Muscle layer of colon (tissue), 2 donors: ENCODE measurements around the gene F12.

Experiments used
- H3K27ac ChIP-seq: one replicate; pipeline ENCODE4 v1.7.0; 2013; ENCODE audit warnings: low read depth, mild to moderate bottlenecking, low read length, moderate library complexity
- H3K27me3 ChIP-seq, 2 donors: one replicate each; pipeline ENCODE4 v1.7.0; 2013; ENCODE audit warnings: low read length in 2 of 2, mild to moderate bottlenecking in 2 of 2; ENCODE audit not compliant: insufficient read depth in 2 of 2, control insufficient read depth in 1 of 2
- H3K36me3 ChIP-seq: one replicate; pipeline ENCODE4 v1.7.0; 2013; ENCODE audit warnings: mild to moderate bottlenecking, low read length; ENCODE audit not compliant: insufficient read depth
- H3K4me1 ChIP-seq: one replicate; pipeline ENCODE4 v1.7.0; 2013; ENCODE audit warnings: mild to moderate bottlenecking, low read length; ENCODE audit not compliant: insufficient read depth
- H3K4me3 ChIP-seq, 2 donors: one replicate each; pipeline ENCODE4 v1.7.0; 2013; ENCODE audit warnings: low read length in 2 of 2, low read depth in 1 of 2, mild to moderate bottlenecking in 1 of 2, moderate library complexity in 1 of 2
- H3K9ac ChIP-seq: one replicate; pipeline ENCODE4 v1.7.0; 2013; ENCODE audit warnings: low read length
- H3K9me3 ChIP-seq: one replicate; pipeline ENCODE4 v1.7.0; 2013; ENCODE audit warnings: mild to moderate bottlenecking, low read length
- donor health status: abdominal sarcoma.
- donor health status: Adenocarcinoma of cecum.

F12 gene

DNA sequence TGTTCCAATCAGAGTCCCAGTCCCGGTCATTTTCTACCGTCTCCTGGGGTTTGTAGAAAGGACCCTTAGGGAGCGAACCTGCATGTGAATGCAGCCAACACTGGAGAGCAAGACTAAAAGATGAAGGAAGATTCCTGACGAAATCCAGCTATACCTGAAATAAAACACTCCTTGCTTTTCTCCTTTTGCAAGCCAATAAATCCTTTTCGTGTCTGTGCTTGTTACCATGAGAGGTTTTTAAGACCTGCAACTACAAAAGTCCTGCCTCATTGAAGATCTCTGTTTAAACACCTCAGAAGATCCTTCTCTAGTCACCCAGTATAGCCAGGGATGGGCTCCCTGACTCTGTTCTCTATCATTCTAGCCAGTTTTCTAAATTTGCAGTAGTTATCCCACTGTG is 35.2 kb downstream of the F12 start:
- H3K36me3 ChIP-seq: no peaks in the 10 kb centered on the region

DNA sequence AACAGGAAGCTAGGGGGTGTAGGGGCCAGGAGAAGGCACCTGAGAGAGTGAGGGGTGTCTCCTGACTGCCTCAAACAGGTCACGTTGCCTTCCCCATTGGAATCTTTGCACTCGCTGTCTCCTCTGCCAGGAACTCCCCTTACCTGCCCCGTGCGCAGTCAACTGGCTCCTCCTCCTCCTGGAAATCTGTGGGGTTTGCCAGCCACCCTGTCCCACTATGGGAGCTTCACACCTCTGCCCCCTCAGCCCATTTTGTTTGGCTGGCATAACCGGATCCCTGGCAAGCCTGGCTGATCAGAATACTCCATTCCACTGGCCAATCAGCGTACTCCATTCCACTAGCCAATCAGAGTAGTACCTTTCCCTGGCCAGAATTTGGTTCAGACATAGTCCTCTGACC is 35.6 kb downstream of the F12 start:
- Histone ChIP-seq H3K27ac (no peak overlapping the region), H3K4me3 (no peak overlapping the region), H3K27me3 (no peaks in the 10 kb centered on the region)

More for the DNA sequence above, 35.2 kb downstream of the F12 start:
- no peaks in the 10 kb centered on the region for H3K9me3 ChIP-seq
- peaks cover 6% of the 10 kb centered on the region for H3K4me1 ChIP-seq
- no peak overlapping the region for H3K4me3 ChIP-seq
- H3K9ac ChIP-seq: no peak overlapping the region
- no peaks in the 10 kb centered on the region for H3K27me3 ChIP-seq
- H3K27ac ChIP-seq: no peak overlapping the region

DNA sequence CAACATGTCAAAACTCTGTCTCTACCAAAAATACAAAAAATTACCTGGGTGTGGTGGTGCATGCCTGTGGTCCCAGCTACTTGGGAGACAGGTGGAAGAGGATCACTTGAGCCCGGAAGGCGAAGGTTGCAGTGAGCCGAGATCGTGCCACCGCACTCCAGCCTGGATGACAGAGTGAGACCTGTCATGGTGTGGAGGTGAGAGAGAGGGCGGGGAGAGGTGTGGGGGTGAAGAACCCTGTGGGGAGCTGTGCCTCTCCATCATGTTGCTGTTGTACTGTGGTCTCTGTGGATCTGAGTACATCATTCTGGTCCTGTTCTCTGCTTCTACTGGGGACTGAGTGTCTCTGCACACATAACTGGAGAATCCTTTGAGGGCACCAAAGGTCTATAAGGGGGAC is 36.5 kb downstream of the F12 start:
- Histone ChIP-seq H3K27ac (no peak overlapping the region), H3K4me1 (peaks cover 6% of the 10 kb centered on the region), H3K4me3 (no peak overlapping the region), H3K9ac (no peak overlapping the region), H3K27me3 (no peaks in the 10 kb centered on the region), H3K9me3 (no peaks in the 10 kb centered on the region), H3K36me3 (no peaks in the 10 kb centered on the region)

More for the DNA sequence above, 35.6 kb downstream of the F12 start:
- Histone ChIP-seq H3K36me3 (no peaks in the 10 kb centered on the region), H3K4me1 (peaks cover 6% of the 10 kb centered on the region), H3K9ac (no peak overlapping the region), H3K9me3 (no peaks in the 10 kb centered on the region)

DNA sequence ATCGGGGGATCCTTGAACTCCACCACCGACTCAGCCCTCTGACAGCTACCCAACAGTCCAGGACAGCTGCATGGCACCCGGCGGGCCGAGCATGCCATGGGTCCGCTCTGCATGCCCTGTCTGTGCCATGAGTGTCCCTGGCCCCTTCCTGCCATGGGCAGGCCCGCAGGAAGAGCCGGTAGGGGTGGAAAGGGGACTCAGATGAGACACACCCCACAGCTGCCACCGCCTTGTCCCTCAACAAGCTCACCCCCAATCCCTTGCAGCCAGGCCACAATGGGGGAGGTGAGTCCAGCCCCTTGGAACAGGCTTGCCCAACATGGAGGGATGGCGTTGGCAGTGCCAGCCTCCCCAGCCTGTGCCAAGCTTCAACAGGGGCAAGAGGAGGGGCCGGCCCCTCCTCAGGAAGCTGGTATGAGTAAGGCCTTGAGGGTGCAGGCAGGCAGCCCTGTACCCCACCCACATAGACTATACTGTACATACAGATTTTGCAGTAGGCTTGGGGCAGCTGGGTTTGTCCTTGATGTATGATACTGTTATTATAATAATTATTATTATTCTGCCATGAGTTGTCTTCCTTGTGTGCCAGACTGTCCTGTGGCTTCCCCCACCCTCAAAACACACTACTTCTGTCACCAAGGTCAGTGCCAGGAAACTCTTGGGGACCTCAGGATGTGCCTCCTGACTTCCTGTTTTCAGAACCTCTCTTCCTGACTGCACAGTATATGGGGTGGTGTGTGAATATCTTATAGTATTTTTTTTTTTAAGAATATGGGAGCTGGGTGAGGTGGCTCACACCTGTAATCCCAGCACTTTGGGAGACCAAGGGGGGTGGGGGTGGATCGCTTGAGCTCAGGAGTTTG is 37.1 kb downstream of the F12 start:
- Histone ChIP-seq H3K27ac (no peak overlapping the region), H3K9ac (no peak overlapping the region), H3K4me3 (no peak overlapping the region), H3K9me3 (no peaks in the 10 kb centered on the region), H3K27me3 (no peaks in the 10 kb centered on the region), H3K36me3 (no peaks in the 10 kb centered on the region), H3K4me1 (peaks cover 13% of the 10 kb centered on the region)

DNA sequence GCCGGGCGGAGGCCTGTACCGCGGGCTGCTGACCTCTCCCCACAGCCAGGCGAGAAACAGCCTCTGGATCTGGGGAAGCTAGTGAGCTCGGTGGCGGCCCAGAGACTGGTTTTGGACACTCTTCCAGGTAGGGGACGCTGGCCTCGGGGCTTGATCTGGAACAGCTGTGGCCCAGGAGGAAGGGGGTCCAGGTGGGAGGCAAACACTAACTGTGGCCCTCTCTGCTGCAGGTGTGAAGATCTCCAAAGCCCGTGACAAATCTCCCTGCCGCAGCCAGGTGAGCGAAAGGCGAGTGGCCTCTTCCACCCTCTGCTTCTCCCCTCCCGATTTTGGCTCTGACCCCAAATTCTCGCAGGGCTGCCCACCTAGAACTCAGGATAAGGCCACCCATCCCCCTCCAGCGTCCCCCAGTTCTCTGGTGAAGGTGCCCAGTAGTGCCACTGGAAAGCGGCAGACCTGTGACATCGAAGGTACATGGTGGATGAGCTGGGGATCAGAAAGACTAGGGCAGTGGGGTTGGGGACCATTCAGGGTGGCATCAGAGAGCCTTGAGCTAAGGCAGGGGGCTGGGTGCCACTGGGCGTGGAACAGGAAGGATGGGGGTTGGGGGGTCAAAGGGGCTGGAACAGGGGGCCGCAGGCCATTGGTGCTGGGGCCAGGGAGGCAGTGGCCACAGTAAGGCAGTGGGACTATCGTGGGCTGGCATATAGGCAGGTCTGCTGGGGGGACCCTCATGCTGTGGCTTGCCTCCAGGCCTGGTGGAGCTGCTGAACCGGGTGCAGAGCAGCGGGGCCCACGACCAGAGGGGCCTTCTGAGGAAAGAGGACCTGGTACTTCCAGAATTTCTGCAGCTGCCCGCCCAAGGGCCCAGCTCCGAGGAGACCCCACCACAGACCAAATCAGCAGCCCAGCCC is 38.0 kb downstream of the F12 start:
- Histone ChIP-seq H3K9ac (no peak overlapping the region), H3K4me1 (peaks cover 16% of the 10 kb centered on the region), H3K4me3 (peak overlapping the region; percentile 11 to 43), H3K9me3 (no peaks in the 10 kb centered on the region), H3K27me3 (no peaks in the 10 kb centered on the region), H3K36me3 (no peaks in the 10 kb centered on the region), H3K27ac (no peak overlapping the region)

DNA sequence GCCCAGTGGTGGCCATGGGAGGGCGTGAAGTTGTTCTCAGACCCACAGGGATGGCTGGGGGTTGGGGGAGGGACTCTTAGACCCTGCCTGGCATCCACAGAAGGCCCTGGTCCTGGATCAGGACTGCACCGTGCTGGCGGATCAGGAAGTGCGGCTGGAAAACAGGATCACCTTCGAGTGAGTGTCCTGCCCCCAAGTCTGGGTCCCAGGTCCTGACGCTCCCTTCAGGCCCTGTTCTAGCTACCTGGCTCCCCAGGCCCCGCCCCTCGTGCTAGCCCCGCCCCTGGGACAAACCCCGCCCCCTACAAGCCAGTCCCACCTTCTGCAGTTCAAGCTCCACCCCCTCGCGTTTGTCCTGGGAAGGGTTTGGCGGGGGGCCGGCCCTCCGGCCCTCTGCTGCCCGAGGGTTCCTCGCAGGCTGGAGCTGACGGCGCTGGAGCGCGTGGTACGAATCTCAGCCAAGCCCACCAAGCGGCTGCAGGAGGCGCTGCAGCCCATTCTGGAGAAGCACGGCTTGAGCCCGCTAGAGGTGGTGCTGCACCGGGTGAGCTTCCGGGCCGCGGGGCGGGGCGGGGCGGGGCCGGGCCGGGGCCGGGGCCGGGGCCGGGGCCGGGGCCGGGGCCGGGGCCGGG is 38.8 kb downstream of the F12 start:
- Histone ChIP-seq H3K27ac (no peak overlapping the region), H3K27me3 (no peaks in the 10 kb centered on the region), H3K9ac (no peak overlapping the region), H3K4me3 (no peak overlapping the region), H3K4me1 (peaks cover 23% of the 10 kb centered on the region), H3K9me3 (no peaks in the 10 kb centered on the region), H3K36me3 (no peaks in the 10 kb centered on the region)

DNA sequence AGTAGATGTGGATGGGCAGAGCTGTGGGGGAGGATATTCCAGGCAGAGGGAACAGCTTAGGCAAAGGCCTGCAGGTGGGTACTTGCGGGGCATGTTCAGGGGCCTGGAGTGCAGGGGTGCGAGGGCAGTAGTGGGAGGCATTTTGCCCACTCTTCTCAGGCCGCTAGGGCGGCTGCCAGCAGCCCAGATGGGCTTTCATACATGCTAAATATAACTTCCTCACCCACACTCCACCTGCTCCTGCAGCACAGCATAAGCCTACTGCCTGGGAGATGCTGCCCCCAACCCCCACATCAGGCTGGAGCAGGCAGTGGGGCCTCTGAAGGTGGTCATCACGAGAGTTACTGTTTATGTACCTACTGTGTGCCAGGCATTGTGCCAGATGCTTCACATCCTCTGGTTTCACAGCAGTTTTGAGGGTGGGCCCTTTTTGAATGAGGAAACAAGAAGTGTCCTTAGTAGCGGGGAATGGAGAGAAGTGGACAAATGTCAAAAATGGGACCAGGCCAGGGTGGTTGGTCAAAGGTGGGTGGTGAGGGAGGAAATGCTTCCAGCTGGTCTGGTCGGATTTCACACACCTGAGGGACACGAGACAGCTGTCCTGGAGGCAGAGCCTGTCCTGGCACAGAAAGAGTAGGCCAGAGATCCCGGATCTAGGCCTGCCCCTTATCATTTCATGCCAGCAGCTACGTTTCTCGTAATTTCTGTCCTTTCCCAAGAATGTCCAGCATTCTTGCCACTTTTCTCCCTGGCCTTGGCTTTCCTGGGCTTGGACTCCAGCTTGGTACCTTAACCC is 39.5 kb downstream of the F12 start:
- no peak overlapping the region for H3K4me3 ChIP-seq
- H3K9ac ChIP-seq: no peak overlapping the region
- H3K27me3 ChIP-seq: no peaks in the 10 kb centered on the region
- no peaks in the 10 kb centered on the region for H3K36me3 ChIP-seq
- no peak overlapping the region for H3K27ac ChIP-seq
- peaks cover 25% of the 10 kb centered on the region for H3K4me1 ChIP-seq
- H3K9me3 ChIP-seq: no peaks in the 10 kb centered on the region

DNA sequence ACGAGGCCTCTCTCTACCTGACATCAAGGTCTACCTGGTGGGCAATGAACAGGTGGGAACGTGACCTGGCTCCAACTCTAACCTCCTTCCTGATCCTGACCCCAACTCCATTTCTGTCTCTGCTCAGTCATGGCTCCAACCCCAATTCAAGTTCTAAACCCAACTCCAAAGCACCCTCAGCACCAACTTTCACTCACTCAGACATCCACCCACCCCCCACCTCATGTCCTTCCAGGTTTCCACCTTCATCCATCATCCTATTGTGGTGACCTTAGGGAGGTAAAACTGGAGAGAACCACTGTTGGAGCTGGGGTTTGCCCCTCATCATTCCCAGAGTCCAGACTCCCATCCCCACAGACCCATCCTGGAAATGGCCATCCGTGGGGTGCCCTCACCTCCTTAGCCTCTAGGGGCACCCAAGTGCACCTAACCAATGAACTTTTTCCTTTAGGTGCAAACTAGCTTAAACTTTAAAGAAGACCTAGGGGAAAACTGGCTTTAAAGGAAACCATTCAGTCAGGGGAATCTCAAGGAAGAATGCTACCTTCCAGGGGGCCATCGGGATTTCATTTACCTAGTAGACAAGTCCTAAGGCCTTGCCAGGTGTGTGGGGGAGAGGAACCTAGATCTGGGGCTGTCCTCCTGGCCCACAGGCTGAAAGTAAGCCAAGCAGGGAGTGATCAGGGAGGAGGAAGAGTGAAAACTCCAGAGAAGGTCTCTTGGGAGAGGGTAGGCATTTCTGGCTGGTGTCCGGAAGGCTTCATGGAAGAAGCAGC is 40.3 kb downstream of the F12 start:
- H3K4me1 ChIP-seq: peaks cover 25% of the 10 kb centered on the region
- H3K27me3 ChIP-seq: no peaks in the 10 kb centered on the region
- H3K9ac ChIP-seq: no peak overlapping the region
- H3K36me3 ChIP-seq: no peaks in the 10 kb centered on the region
- H3K9me3 ChIP-seq: no peaks in the 10 kb centered on the region
- H3K4me3 ChIP-seq: no peak overlapping the region
- no peak overlapping the region for H3K27ac ChIP-seq

DNA sequence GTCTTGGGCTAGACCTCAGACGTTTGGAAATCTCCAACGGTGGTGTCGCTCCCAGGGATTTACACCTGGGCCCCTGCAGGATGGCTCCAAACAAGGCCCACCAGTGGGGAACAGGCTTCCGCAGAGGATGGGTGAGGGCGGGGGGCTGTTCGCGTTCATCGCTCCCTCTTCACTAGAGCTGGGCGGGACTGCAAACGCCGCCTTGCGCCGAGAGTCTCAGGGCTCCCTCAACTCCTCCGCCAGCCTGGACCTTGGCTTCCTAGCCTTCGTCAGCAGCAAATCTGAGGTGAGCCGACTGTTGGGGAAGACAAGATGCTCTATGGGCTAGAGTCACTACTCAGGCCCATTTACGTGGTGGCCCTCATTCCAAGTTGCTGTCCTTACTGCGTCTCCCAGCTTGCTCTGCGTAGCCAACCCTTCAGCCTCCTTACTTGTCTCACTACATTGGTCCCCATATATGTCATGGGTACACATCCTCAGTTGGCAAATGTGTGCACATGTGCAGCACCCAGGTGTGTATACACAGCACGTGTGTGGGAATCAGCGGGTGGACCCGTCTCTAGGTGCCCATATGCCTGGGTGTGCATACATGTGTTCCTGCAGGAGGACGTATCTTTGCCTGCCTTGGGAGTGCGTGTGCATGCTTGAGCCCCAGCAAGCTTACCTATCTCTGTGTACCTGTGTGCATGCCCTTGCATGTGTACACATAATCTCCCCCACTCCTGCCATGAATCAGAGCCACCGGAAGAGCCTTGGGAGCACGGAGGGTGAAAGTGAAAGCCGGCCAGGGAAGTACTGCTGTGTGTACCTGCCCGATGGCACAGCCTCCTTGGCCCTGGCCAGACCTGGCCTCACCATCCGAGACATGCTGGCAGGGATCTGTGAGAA is 41.1 kb downstream of the F12 start:
- H3K36me3 ChIP-seq: no peaks in the 10 kb centered on the region
- no peak overlapping the region for H3K9ac ChIP-seq
- peaks cover 33% of the 10 kb centered on the region for H3K4me1 ChIP-seq
- H3K27ac ChIP-seq: no peak overlapping the region
- no peaks in the 10 kb centered on the region for H3K27me3 ChIP-seq
- peak overlapping the region; percentile 35 to 78 for H3K4me3 ChIP-seq
- no peaks in the 10 kb centered on the region for H3K9me3 ChIP-seq
